ENCODE measurements around the gene BAHCC1.

The BAHCC1 gene

GRCh38 chr17:81437191-81437651 is 42.0 kb downstream of the BAHCC1 start:
- TF ChIP-seq CTCF (conservative IDR thresholded peaks at IDR 0.05; ENCODE audit: low read length) (no peak), EZH2phosphoT487 (IDR thresholded peaks at IDR 0.05; ENCODE audit: borderline replicate concordance) (no peak)
- Histone ChIP-seq H3K4me2 (ENCODE audit: low read depth, low read length, poor library complexity, severe bottlenecking) (no peak overlapping the region), H4K20me1 (ENCODE audit: insufficient read depth, low read length, poor library complexity, severe bottlenecking) (peaks cover 4% of the 10 kb centered on the region), H3K9ac (ENCODE audit: low read depth, low read length, poor library complexity, severe bottlenecking) (peak overlapping the region; percentile 24), H3K36me3 (ENCODE audit: insufficient read depth, low read length) (peaks cover under 1% of the 10 kb centered on the region; the same call in 1 of the 2 replicates), H3F3A (ENCODE audit: low read depth) (no peaks in the 10 kb centered on the region), H3K4me1 (ENCODE audit: insufficient read depth, low read length, poor library complexity, severe bottlenecking) (peaks cover 50% of the 10 kb centered on the region), H2AFZ (ENCODE audit: low read length) (no peak overlapping the region), H3K9me2 (replicated peaks; ENCODE audit: low read depth, low read length) (no peaks in the 10 kb centered on the region), H3K27me3 (ENCODE audit: insufficient read depth, low read length, poor library complexity, severe bottlenecking) (no peaks in the 10 kb centered on the region), H3K9me3 (ENCODE audit: insufficient read depth, low read depth, low read length) (no peaks in the 10 kb centered on the region), H3K4me3 (ENCODE audit: low read length, poor library complexity, severe bottlenecking) (no peak overlapping the region), H3K79me2 (ENCODE audit: insufficient read depth, low read length) (peaks cover 71% of the 10 kb centered on the region; the same call in 1 of the 2 replicates)

GRCh38 chr17:81438007-81438659 is 42.9 kb downstream of the BAHCC1 start:
- Histone ChIP-seq H3K9me2 (replicated peaks; ENCODE audit: low read depth, low read length) (no peaks in the 10 kb centered on the region), H3K27me3 (ENCODE audit: insufficient read depth, low read length, poor library complexity, severe bottlenecking) (no peaks in the 10 kb centered on the region), H3K4me1 (ENCODE audit: insufficient read depth, low read length, poor library complexity, severe bottlenecking) (peaks cover 50% of the 10 kb centered on the region), H3K9ac (ENCODE audit: low read depth, low read length, poor library complexity, severe bottlenecking) (peak overlapping the region; percentile 65), H2AFZ (ENCODE audit: low read length) (no peak overlapping the region), H4K20me1 (ENCODE audit: insufficient read depth, low read length, poor library complexity, severe bottlenecking) (peaks cover 4% of the 10 kb centered on the region), H3K4me2 (ENCODE audit: low read depth, low read length, poor library complexity, severe bottlenecking) (peak overlapping the region; percentile 60), H3K79me2 (ENCODE audit: insufficient read depth, low read length) (peaks cover 68% of the 10 kb centered on the region; the same call in 1 of the 2 replicates), H3K9me3 (ENCODE audit: insufficient read depth, low read depth, low read length) (no peaks in the 10 kb centered on the region), H3K36me3 (ENCODE audit: insufficient read depth, low read length) (peaks cover 10% of the 10 kb centered on the region; the same call in 1 of the 2 replicates), H3F3A (ENCODE audit: low read depth) (no peaks in the 10 kb centered on the region), H3K4me3 (ENCODE audit: low read length, poor library complexity, severe bottlenecking) (peak overlapping the region; percentile 34)
- no peak for TF ChIP-seq EZH2phosphoT487 (IDR thresholded peaks at IDR 0.05; ENCODE audit: borderline replicate concordance)
- no peak for TF ChIP-seq CTCF (conservative IDR thresholded peaks at IDR 0.05; ENCODE audit: low read length)

- peaks cover 63% of the 10 kb centered on the region; the same call in 1 of the 2 replicates for H3K79me2 ChIP-seq (ENCODE audit: insufficient read depth, low read length)
- H3K4me1 ChIP-seq (ENCODE audit: insufficient read depth, low read length, poor library complexity, severe bottlenecking): peaks cover 50% of the 10 kb centered on the region
- H4K20me1 ChIP-seq (ENCODE audit: insufficient read depth, low read length, poor library complexity, severe bottlenecking): peaks cover 4% of the 10 kb centered on the region
- no peaks in the 10 kb centered on the region for H3K27me3 ChIP-seq (ENCODE audit: insufficient read depth, low read length, poor library complexity, severe bottlenecking)
- peaks cover 16% of the 10 kb centered on the region; the same call in 1 of the 2 replicates for H3K36me3 ChIP-seq (ENCODE audit: insufficient read depth, low read length)
- no peaks in the 10 kb centered on the region for H3K9me2 ChIP-seq (replicated peaks; ENCODE audit: low read depth, low read length)
- no peaks in the 10 kb centered on the region for H3K9me3 ChIP-seq (ENCODE audit: insufficient read depth, low read depth, low read length)
- TF ChIP-seq EZH2phosphoT487 (IDR thresholded peaks at IDR 0.05; ENCODE audit: borderline replicate concordance): no peak
- TF ChIP-seq CTCF (conservative IDR thresholded peaks at IDR 0.05; ENCODE audit: low read length): no peak
- H2AFZ ChIP-seq (ENCODE audit: low read length): no peak overlapping the region
- H3F3A ChIP-seq (ENCODE audit: low read depth): no peaks in the 10 kb centered on the region
- H3K4me3 ChIP-seq (ENCODE audit: low read length, poor library complexity, severe bottlenecking): peak overlapping the region; percentile 34
- peak overlapping the region; percentile 60 for H3K4me2 ChIP-seq (ENCODE audit: low read depth, low read length, poor library complexity, severe bottlenecking)
- H3K9ac ChIP-seq (ENCODE audit: low read depth, low read length, poor library complexity, severe bottlenecking): peak overlapping the region; percentile 65
These were observed 43.4 kb downstream of the BAHCC1 start for GRCh38 chr17:81438688-81439087.
